OCI-LY7 (cell line): ENCODE data around the gene EDNRB. TPM values are rescaled to one million over a fixed set of nuclear protein-coding genes. Genes with fewer than 3 reads are reported as not detected.

Experiments used
- BruUV-seq: library from RNA; stranded (reverse); fragments of 400-500 nt; replicated peaks from 2 replicates; lab custom pipeline; 2021; lab: Mats Ljungman, UMichigan
- CTCF ChIA-PET: fragments of 300-600 bp; sonication (Branson Sonifier 250); formaldehyde crosslinking; loops from one replicate; lab custom pipeline; 2022; ENCODE audit warnings: antibody characterized with exemption; ENCODE audit not compliant: unreplicated experiment; lab: Charles Lee
- POLR2A ChIA-PET: fragments of 300-600 bp; sonication (Branson Sonifier 250); formaldehyde crosslinking; loops from one replicate; lab custom pipeline; 2022; ENCODE audit warnings: antibody characterized with exemption; lab: Charles Lee
- DNase-seq: peaks from one replicate; pipeline ENCODE4 v3.0.0-alpha.2; 2015; ENCODE audit warnings: low spot score
- H2AFZ ChIP-seq: fragments of 200-600 bp; sonication (generic), shearing (Covaris generic); 2 replicates; pipeline ENCODE4 v1.6.1; 2014; ENCODE audit warnings: mild to moderate bottlenecking, antibody characterized with exemption, low read length, moderate library complexity
- H3K27ac ChIP-seq: fragments of 200-600 bp; sonication (generic); 2 replicates; pipeline ENCODE4 v1.5.1; 2014; ENCODE audit warnings: mixed run types, low read depth, mild to moderate bottlenecking, moderate library complexity, low read length, inconsistent platforms; ENCODE audit not compliant: poor library complexity, severe bottlenecking
- H3K36me3 ChIP-seq: fragments of 200-600 bp; sonication (generic); 2 replicates; pipeline ENCODE4 v1.6.1; 2014; ENCODE audit warnings: mild to moderate bottlenecking, antibody characterized with exemption, low read length, moderate library complexity, mixed read lengths; ENCODE audit not compliant: insufficient read depth
- H3K4me1 ChIP-seq: fragments of 200-600 bp; sonication (generic); 2 replicates; pipeline ENCODE4 v1.5.1; 2014; ENCODE audit warnings: mild to moderate bottlenecking, low read length; ENCODE audit not compliant: insufficient read depth, poor library complexity, severe bottlenecking
- H3K4me2 ChIP-seq: fragments of 200-600 bp; sonication (generic); 2 replicates; pipeline ENCODE4 v1.6.1; 2014; ENCODE audit warnings: mild to moderate bottlenecking, low read length
- H3K4me3 ChIP-seq: fragments of 200-600 bp; sonication (generic); 2 replicates; pipeline ENCODE4 v1.5.1; 2014; ENCODE audit warnings: mild to moderate bottlenecking, low read depth, low read length; ENCODE audit not compliant: poor library complexity, severe bottlenecking
- H3K79me2 ChIP-seq: fragments of 200-600 bp; sonication (generic); 2 replicates; pipeline ENCODE4 v1.6.1; 2016; ENCODE audit warnings: low read depth, mild to moderate bottlenecking, low read length, moderate library complexity, mixed read lengths; ENCODE audit not compliant: insufficient read depth
- H3K9me2 ChIP-seq: fragments of 200-600 bp; sonication (generic); 2 replicates; pipeline ENCODE4 v1.6.1; 2016; ENCODE audit warnings: mild to moderate bottlenecking, low read length, mixed read lengths; ENCODE audit not compliant: insufficient read depth
- H3K9me3 ChIP-seq: fragments of 200-600 bp; sonication (generic); 2 replicates; pipeline ENCODE4 v1.6.1; 2014; ENCODE audit warnings: mild to moderate bottlenecking, mixed run types, low read length, mixed read lengths
- H4K20me1 ChIP-seq: fragments of 200-600 bp; sonication (generic); 2 replicates; pipeline ENCODE4 v1.6.1; 2014; ENCODE audit warnings: mild to moderate bottlenecking, antibody characterized with exemption, low read length, moderate library complexity, mixed read lengths; ENCODE audit not compliant: insufficient read depth
- EZH2phosphoT487 ChIP-seq: fragments of 200-600 bp; sonication (generic); IDR thresholded peaks from 2 replicates; pipeline ENCODE4 v1.6.1; 2018; ENCODE audit warnings: low read depth, borderline replicate concordance, mild to moderate bottlenecking, mixed run types, antibody characterized with exemption, low read length, moderate library complexity, mixed read lengths
- intact Hi-C: fragments of 100-400 bp; cut with micrococcal nuclease; formaldehyde crosslinking; loops from one replicate; pipeline ENCODE4 v1.10.0; 2022; ENCODE audit not compliant: unreplicated experiment
- total RNA-seq, 2 experiments: library from RNA; depleted of rRNA in 1 of 2; stranded (reverse); fragments of >200 nt in 1 of 2; shearing (Covaris generic) in 1 of 2; gene quantifications; 2 replicates each; pipeline ENCODE4 v1.2.3, GENCODE V29; 2014 to 2022
- TF ChIP-seq, protein P1 (sequence below): fragments of 200-600 bp; sonication (generic); conservative IDR thresholded peaks from 2 replicates; pipeline ENCODE4 v1.5.1; 2014; ENCODE audit warnings: mild to moderate bottlenecking, antibody characterized with exemption, low read length, moderate library complexity, mixed read lengths

The EDNRB gene
- total RNA-seq, 2 experiments from 2014 or later = not detected

DNA sequence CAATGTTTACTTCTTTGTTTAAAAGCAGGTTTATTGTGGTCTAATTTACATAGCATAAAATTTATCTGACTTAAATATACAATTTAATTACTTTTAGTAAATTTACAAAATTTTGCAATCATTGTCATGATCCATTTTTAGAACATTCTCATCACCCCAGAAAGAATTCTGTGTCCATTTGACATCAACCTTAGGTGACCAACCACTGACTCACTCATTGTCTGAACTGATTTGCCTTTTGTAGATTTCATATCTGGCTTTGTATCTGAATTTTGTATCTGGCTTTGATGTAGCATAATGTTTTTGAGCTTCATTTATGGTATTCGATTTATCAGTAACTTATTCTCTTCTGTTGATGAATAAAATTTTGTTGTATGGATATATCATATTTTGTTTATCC is 40.4 kb downstream of the EDNRB start:
- CTCF ChIA-PET = no interaction called here
- DNase-seq = no peak
- H3K4me3 ChIP-seq = no peak overlapping the region
- no peak for TF ChIP-seq EZH2phosphoT487
- TF ChIP-seq, protein P1, sequence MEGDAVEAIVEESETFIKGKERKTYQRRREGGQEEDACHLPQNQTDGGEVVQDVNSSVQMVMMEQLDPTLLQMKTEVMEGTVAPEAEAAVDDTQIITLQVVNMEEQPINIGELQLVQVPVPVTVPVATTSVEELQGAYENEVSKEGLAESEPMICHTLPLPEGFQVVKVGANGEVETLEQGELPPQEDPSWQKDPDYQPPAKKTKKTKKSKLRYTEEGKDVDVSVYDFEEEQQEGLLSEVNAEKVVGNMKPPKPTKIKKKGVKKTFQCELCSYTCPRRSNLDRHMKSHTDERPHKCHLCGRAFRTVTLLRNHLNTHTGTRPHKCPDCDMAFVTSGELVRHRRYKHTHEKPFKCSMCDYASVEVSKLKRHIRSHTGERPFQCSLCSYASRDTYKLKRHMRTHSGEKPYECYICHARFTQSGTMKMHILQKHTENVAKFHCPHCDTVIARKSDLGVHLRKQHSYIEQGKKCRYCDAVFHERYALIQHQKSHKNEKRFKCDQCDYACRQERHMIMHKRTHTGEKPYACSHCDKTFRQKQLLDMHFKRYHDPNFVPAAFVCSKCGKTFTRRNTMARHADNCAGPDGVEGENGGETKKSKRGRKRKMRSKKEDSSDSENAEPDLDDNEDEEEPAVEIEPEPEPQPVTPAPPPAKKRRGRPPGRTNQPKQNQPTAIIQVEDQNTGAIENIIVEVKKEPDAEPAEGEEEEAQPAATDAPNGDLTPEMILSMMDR = no peak
- intact Hi-C loops = no loop called here
- H4K20me1 ChIP-seq = no peaks in the 10 kb centered on the region
- no peak overlapping the region for H3K4me2 ChIP-seq
- H3K4me1 ChIP-seq = no peaks in the 10 kb centered on the region
- no peak overlapping the region for H2AFZ ChIP-seq
- POLR2A ChIA-PET = interaction anchor here (1.0 kb wide), 1 partner anchor 15 kb away, joined by 3 read pairs; no protein-coding TSS in a partner anchor
- no peaks in the 10 kb centered on the region for H3K79me2 ChIP-seq
- no peaks in the 10 kb centered on the region for H3K9me2 ChIP-seq
- H3K9me3 ChIP-seq = no peaks in the 10 kb centered on the region
- H3K36me3 ChIP-seq = no peaks in the 10 kb centered on the region
- H3K27ac ChIP-seq = no peak overlapping the region
- no TSS peak for BruUV-seq

DNA sequence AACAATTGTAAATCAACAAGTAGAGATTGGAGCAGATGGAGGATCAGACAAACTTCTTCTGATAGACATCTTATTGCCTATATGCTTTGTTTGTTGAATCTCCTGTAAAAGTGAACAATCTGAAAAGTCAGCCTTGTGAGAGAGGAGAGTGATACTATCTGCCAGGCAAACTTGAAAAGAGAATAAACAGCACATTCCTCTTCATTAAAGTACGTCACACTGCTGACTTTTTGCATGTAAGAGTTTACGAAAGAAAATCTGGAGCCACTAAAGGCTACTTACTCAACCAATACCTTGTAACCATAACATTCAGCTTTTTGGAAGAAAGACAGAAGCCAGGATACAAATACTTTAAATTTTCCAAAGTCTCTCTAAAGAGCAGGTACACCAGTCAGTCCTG is 42.5 kb downstream of the EDNRB start:
- Histone ChIP-seq H3K4me2 (no peak overlapping the region), H3K4me1 (no peaks in the 10 kb centered on the region), H3K36me3 (no peaks in the 10 kb centered on the region), H4K20me1 (no peaks in the 10 kb centered on the region), H3K79me2 (no peaks in the 10 kb centered on the region), H3K4me3 (no peak overlapping the region), H3K27ac (no peak overlapping the region), H2AFZ (no peak overlapping the region), H3K9me2 (no peaks in the 10 kb centered on the region), H3K9me3 (no peaks in the 10 kb centered on the region)
- ChIA-PET POLR2A (no interaction called here), CTCF (no interaction called here)
- no TSS peak for BruUV-seq
- no peak for TF ChIP-seq EZH2phosphoT487
- intact Hi-C loops = no loop called here
- no peak for DNase-seq

DNA sequence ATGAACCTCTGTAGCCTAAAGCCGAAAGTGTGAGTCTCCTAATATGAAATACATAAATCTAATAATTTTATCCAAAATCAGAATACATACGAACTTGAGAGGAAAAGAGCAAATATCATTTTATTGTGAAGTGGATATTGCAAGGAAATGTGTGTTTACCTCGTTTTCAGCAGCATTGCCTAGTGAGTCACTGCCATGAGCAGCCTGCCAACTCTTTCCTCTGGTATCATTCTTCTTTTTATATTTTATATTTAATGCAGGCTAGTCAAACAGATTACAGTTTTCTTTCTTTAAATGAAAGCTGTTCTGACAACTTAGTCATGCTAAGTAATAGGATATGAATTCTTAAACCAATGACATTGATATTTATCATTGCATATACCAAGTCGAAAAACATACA is 44.2 kb downstream of the EDNRB start:
- no peaks in the 10 kb centered on the region for H3K4me1 ChIP-seq
- H3K9me2 ChIP-seq = no peaks in the 10 kb centered on the region
- TF ChIP-seq, protein P1 = no peak
- no TSS peak for BruUV-seq
- no peak overlapping the region for H2AFZ ChIP-seq
- no peaks in the 10 kb centered on the region for H4K20me1 ChIP-seq
- no peak overlapping the region for H3K4me2 ChIP-seq
- no peaks in the 10 kb centered on the region for H3K36me3 ChIP-seq
- no peak overlapping the region for H3K27ac ChIP-seq
- no peaks in the 10 kb centered on the region for H3K9me3 ChIP-seq
- intact Hi-C loops = no loop called here
- ChIA-PET CTCF (no interaction called here), POLR2A (interaction anchor here (1.3 to 1.5 kb wide), 3 partner anchors 19 to 27 kb away, joined by 3 to 4 read pairs (median 4); no protein-coding TSS in a partner anchor)
- H3K4me3 ChIP-seq = no peak overlapping the region
- DNase-seq = no peak
- H3K79me2 ChIP-seq = no peaks in the 10 kb centered on the region
